Measurements from ENCODE around the gene RASSF8.

Gene RASSF8

GRCh38 chr12:26101763-26102162 lies 143.3 kb downstream of the RASSF8 start:
- H3K9me3 ChIP-seq (ENCODE audit: insufficient read depth, low read length), result no peaks in the 10 kb centered on the region
- no peak for DNase-seq (ENCODE audit: low read depth, low spot score)
- H3K27me3 ChIP-seq (ENCODE audit: insufficient read depth, insufficient read length), result no peaks in the 10 kb centered on the region
- H3K4me3 ChIP-seq (ENCODE audit: insufficient read length, low read depth), result no peak overlapping the region
- no peak overlapping the region for H3K9ac ChIP-seq (ENCODE audit: insufficient read length, low read depth)
- no peak for TF ChIP-seq YY1 (IDR thresholded peaks at IDR 0.05; ENCODE audit: insufficient read depth, insufficient read length)
- no peak for TF ChIP-seq SUZ12 (IDR thresholded peaks at IDR 0.05; ENCODE audit: extremely low read depth, insufficient read depth, insufficient read length)
- TF ChIP-seq ZNF274 (IDR thresholded peaks at IDR 0.05; ENCODE audit: low read depth, low read length), result no peak
- H3K36me3 ChIP-seq (ENCODE audit: insufficient read depth, insufficient read length, low read length), result no peaks in the 10 kb centered on the region
- no peaks in the 10 kb centered on the region for H3K4me1 ChIP-seq (ENCODE audit: insufficient read depth, insufficient read length)

GRCh38 chr12:26102953-26103352 lies 144.5 kb downstream of the RASSF8 start:
- Histone ChIP-seq H3K4me1 (ENCODE audit: insufficient read depth, insufficient read length) (no peaks in the 10 kb centered on the region), H3K9ac (ENCODE audit: insufficient read length, low read depth) (no peak overlapping the region), H3K9me3 (ENCODE audit: insufficient read depth, low read length) (no peaks in the 10 kb centered on the region), H3K36me3 (ENCODE audit: insufficient read depth, insufficient read length, low read length) (no peaks in the 10 kb centered on the region), H3K27me3 (ENCODE audit: insufficient read depth, insufficient read length) (no peaks in the 10 kb centered on the region), H3K4me3 (ENCODE audit: insufficient read length, low read depth) (no peak overlapping the region)
- TF ChIP-seq SUZ12 (IDR thresholded peaks at IDR 0.05; ENCODE audit: extremely low read depth, insufficient read depth, insufficient read length), result no peak
- no peak for TF ChIP-seq YY1 (IDR thresholded peaks at IDR 0.05; ENCODE audit: insufficient read depth, insufficient read length)
- TF ChIP-seq ZNF274 (IDR thresholded peaks at IDR 0.05; ENCODE audit: low read depth, low read length), result no peak
- DNase-seq (ENCODE audit: low read depth, low spot score), result no peak

GRCh38 chr12:26106347-26106746 lies 147.9 kb downstream of the RASSF8 start:
- peaks cover 4% of the 10 kb centered on the region for H3K27me3 ChIP-seq (ENCODE audit: insufficient read depth, insufficient read length)
- H3K36me3 ChIP-seq (ENCODE audit: insufficient read depth, insufficient read length, low read length), result no peaks in the 10 kb centered on the region
- H3K4me1 ChIP-seq (ENCODE audit: insufficient read depth, insufficient read length), result peaks cover 3% of the 10 kb centered on the region
- H3K9me3 ChIP-seq (ENCODE audit: insufficient read depth, low read length), result no peaks in the 10 kb centered on the region
- no peak overlapping the region for H3K9ac ChIP-seq (ENCODE audit: insufficient read length, low read depth)
- no peak for TF ChIP-seq ZNF274 (IDR thresholded peaks at IDR 0.05; ENCODE audit: low read depth, low read length)
- TF ChIP-seq YY1 (IDR thresholded peaks at IDR 0.05; ENCODE audit: insufficient read depth, insufficient read length), result no peak
- TF ChIP-seq SUZ12 (IDR thresholded peaks at IDR 0.05; ENCODE audit: extremely low read depth, insufficient read depth, insufficient read length), result no peak
- no peak overlapping the region for H3K4me3 ChIP-seq (ENCODE audit: insufficient read length, low read depth)
- no peak for DNase-seq (ENCODE audit: low read depth, low spot score)

GRCh38 chr12:26108915-26109314 lies 150.4 kb downstream of the RASSF8 start:
- no peak overlapping the region for H3K4me3 ChIP-seq (ENCODE audit: insufficient read length, low read depth)
- no peak overlapping the region for H3K9ac ChIP-seq (ENCODE audit: insufficient read length, low read depth)
- peaks cover 5% of the 10 kb centered on the region for H3K4me1 ChIP-seq (ENCODE audit: insufficient read depth, insufficient read length)
- TF ChIP-seq ZNF274 (IDR thresholded peaks at IDR 0.05; ENCODE audit: low read depth, low read length) (no peak), YY1 (IDR thresholded peaks at IDR 0.05; ENCODE audit: insufficient read depth, insufficient read length) (no peak), SUZ12 (IDR thresholded peaks at IDR 0.05; ENCODE audit: extremely low read depth, insufficient read depth, insufficient read length) (no peak)
- H3K27me3 ChIP-seq (ENCODE audit: insufficient read depth, insufficient read length), result peaks cover 27% of the 10 kb centered on the region
- DNase-seq (ENCODE audit: low read depth, low spot score), result no peak
- no peaks in the 10 kb centered on the region for H3K9me3 ChIP-seq (ENCODE audit: insufficient read depth, low read length)
- H3K36me3 ChIP-seq (ENCODE audit: insufficient read depth, insufficient read length, low read length), result no peaks in the 10 kb centered on the region

GRCh38 chr12:26109343-26109881 lies 150.9 kb downstream of the RASSF8 start:
- H3K27me3 ChIP-seq (ENCODE audit: insufficient read depth, insufficient read length), result peaks cover 27% of the 10 kb centered on the region
- no peak overlapping the region for H3K9ac ChIP-seq (ENCODE audit: insufficient read length, low read depth)
- H3K36me3 ChIP-seq (ENCODE audit: insufficient read depth, insufficient read length, low read length), result no peaks in the 10 kb centered on the region
- TF ChIP-seq ZNF274 (IDR thresholded peaks at IDR 0.05; ENCODE audit: low read depth, low read length), result no peak
- no peak for TF ChIP-seq SUZ12 (IDR thresholded peaks at IDR 0.05; ENCODE audit: extremely low read depth, insufficient read depth, insufficient read length)
- H3K4me3 ChIP-seq (ENCODE audit: insufficient read length, low read depth), result no peak overlapping the region
- no peak for DNase-seq (ENCODE audit: low read depth, low spot score)
- H3K9me3 ChIP-seq (ENCODE audit: insufficient read depth, low read length), result no peaks in the 10 kb centered on the region
- peaks cover 5% of the 10 kb centered on the region for H3K4me1 ChIP-seq (ENCODE audit: insufficient read depth, insufficient read length)

GRCh38 chr12:26112232-26112631 lies 153.8 kb downstream of the RASSF8 start:
- no peak overlapping the region for H3K9ac ChIP-seq (ENCODE audit: insufficient read length, low read depth)
- peaks cover 5% of the 10 kb centered on the region for H3K4me1 ChIP-seq (ENCODE audit: insufficient read depth, insufficient read length)
- DNase-seq (ENCODE audit: low read depth, low spot score), result no peak
- TF ChIP-seq YY1 (IDR thresholded peaks at IDR 0.05; ENCODE audit: insufficient read depth, insufficient read length) (no peak), SUZ12 (IDR thresholded peaks at IDR 0.05; ENCODE audit: extremely low read depth, insufficient read depth, insufficient read length) (no peak), ZNF274 (IDR thresholded peaks at IDR 0.05; ENCODE audit: low read depth, low read length) (no peak)
- no peaks in the 10 kb centered on the region for H3K9me3 ChIP-seq (ENCODE audit: insufficient read depth, low read length)
- H3K36me3 ChIP-seq (ENCODE audit: insufficient read depth, insufficient read length, low read length), result no peaks in the 10 kb centered on the region
- peaks cover 51% of the 10 kb centered on the region for H3K27me3 ChIP-seq (ENCODE audit: insufficient read depth, insufficient read length)
- H3K4me3 ChIP-seq (ENCODE audit: insufficient read length, low read depth), result no peak overlapping the region

GRCh38 chr12:26112703-26113147 lies 154.2 kb downstream of the RASSF8 start:
- peak; percentile 84 for DNase-seq (ENCODE audit: low read depth, low spot score)
- peaks cover 5% of the 10 kb centered on the region for H3K4me1 ChIP-seq (ENCODE audit: insufficient read depth, insufficient read length)
- TF ChIP-seq YY1 (IDR thresholded peaks at IDR 0.05; ENCODE audit: insufficient read depth, insufficient read length) (no peak), ZNF274 (IDR thresholded peaks at IDR 0.05; ENCODE audit: low read depth, low read length) (no peak), SUZ12 (IDR thresholded peaks at IDR 0.05; ENCODE audit: extremely low read depth, insufficient read depth, insufficient read length) (no peak)
- H3K9ac ChIP-seq (ENCODE audit: insufficient read length, low read depth), result no peak overlapping the region
- peaks cover 51% of the 10 kb centered on the region for H3K27me3 ChIP-seq (ENCODE audit: insufficient read depth, insufficient read length)
- H3K4me3 ChIP-seq (ENCODE audit: insufficient read length, low read depth), result peak overlapping the region; percentile 30
- no peaks in the 10 kb centered on the region for H3K36me3 ChIP-seq (ENCODE audit: insufficient read depth, insufficient read length, low read length)
- H3K9me3 ChIP-seq (ENCODE audit: insufficient read depth, low read length), result no peaks in the 10 kb centered on the region

All from NT2/D1 (cell line).